Measurements from ENCODE around the gene LCK. TPM values are rescaled to one million over a fixed set of nuclear protein-coding genes. Genes with fewer than 3 reads are reported as not detected.

The LCK gene
- total RNA-seq, 1 experiment from 2014 or later = 51.0 TPM

- TF ChIP-seq, protein P1, sequence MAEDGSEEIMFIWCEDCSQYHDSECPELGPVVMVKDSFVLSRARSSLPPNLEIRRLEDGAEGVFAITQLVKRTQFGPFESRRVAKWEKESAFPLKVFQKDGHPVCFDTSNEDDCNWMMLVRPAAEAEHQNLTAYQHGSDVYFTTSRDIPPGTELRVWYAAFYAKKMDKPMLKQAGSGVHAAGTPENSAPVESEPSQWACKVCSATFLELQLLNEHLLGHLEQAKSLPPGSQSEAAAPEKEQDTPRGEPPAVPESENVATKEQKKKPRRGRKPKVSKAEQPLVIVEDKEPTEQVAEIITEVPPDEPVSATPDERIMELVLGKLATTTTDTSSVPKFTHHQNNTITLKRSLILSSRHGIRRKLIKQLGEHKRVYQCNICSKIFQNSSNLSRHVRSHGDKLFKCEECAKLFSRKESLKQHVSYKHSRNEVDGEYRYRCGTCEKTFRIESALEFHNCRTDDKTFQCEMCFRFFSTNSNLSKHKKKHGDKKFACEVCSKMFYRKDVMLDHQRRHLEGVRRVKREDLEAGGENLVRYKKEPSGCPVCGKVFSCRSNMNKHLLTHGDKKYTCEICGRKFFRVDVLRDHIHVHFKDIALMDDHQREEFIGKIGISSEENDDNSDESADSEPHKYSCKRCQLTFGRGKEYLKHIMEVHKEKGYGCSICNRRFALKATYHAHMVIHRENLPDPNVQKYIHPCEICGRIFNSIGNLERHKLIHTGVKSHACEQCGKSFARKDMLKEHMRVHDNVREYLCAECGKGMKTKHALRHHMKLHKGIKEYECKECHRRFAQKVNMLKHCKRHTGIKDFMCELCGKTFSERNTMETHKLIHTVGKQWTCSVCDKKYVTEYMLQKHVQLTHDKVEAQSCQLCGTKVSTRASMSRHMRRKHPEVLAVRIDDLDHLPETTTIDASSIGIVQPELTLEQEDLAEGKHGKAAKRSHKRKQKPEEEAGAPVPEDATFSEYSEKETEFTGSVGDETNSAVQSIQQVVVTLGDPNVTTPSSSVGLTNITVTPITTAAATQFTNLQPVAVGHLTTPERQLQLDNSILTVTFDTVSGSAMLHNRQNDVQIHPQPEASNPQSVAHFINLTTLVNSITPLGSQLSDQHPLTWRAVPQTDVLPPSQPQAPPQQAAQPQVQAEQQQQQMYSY (CRISPR knock-in tag; IDR thresholded peaks at IDR 0.05) = no peak
- TF ChIP-seq ERG (CRISPR knock-in tag; IDR thresholded peaks at IDR 0.05) = no peak
Measured at GRCh38 chr1:32241001-32241763, 9.9 kb upstream of the LCK start (continued).

- DNase-seq (ENCODE audit: low spot score) = peak; percentile 23
- peaks cover 23% of the 10 kb centered on the region for H3K4me1 Mint-ChIP-seq
- no peak for TF ChIP-seq FOXK1 (CRISPR knock-in tag; IDR thresholded peaks at IDR 0.05)
- no peak for TF ChIP-seq ZNF423 (CRISPR knock-in tag; IDR thresholded peaks at IDR 0.05)
- no peak for TF ChIP-seq MAX (CRISPR knock-in tag; IDR thresholded peaks at IDR 0.05)
- TF ChIP-seq ZNF121 (CRISPR knock-in tag; IDR thresholded peaks at IDR 0.05) = no peak
- no peak for TF ChIP-seq ZNF396 (CRISPR knock-in tag; IDR thresholded peaks at IDR 0.05; ENCODE audit: borderline replicate concordance)
- TF ChIP-seq, protein P2, sequence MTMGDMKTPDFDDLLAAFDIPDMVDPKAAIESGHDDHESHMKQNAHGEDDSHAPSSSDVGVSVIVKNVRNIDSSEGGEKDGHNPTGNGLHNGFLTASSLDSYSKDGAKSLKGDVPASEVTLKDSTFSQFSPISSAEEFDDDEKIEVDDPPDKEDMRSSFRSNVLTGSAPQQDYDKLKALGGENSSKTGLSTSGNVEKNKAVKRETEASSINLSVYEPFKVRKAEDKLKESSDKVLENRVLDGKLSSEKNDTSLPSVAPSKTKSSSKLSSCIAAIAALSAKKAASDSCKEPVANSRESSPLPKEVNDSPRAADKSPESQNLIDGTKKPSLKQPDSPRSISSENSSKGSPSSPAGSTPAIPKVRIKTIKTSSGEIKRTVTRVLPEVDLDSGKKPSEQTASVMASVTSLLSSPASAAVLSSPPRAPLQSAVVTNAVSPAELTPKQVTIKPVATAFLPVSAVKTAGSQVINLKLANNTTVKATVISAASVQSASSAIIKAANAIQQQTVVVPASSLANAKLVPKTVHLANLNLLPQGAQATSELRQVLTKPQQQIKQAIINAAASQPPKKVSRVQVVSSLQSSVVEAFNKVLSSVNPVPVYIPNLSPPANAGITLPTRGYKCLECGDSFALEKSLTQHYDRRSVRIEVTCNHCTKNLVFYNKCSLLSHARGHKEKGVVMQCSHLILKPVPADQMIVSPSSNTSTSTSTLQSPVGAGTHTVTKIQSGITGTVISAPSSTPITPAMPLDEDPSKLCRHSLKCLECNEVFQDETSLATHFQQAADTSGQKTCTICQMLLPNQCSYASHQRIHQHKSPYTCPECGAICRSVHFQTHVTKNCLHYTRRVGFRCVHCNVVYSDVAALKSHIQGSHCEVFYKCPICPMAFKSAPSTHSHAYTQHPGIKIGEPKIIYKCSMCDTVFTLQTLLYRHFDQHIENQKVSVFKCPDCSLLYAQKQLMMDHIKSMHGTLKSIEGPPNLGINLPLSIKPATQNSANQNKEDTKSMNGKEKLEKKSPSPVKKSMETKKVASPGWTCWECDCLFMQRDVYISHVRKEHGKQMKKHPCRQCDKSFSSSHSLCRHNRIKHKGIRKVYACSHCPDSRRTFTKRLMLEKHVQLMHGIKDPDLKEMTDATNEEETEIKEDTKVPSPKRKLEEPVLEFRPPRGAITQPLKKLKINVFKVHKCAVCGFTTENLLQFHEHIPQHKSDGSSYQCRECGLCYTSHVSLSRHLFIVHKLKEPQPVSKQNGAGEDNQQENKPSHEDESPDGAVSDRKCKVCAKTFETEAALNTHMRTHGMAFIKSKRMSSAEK (CRISPR knock-in tag; IDR thresholded peaks at IDR 0.05; ENCODE audit: borderline replicate concordance) = no peak
- TF ChIP-seq FOXP1 (CRISPR knock-in tag; IDR thresholded peaks at IDR 0.05; ENCODE audit: borderline replicate concordance) = no peak
- no peak for TF ChIP-seq ZBTB43 (CRISPR knock-in tag; IDR thresholded peaks at IDR 0.05)
- no peak for TF ChIP-seq JAZF1 (CRISPR knock-in tag; IDR thresholded peaks at IDR 0.05)
Measured at GRCh38 chr1:32242341-32242851, 8.7 kb upstream of the LCK start.

More at GRCh38 chr1:32242341-32242851, 8.7 kb upstream of the LCK start:
- H3K27me3 Mint-ChIP-seq (ENCODE audit: low read depth) = peaks cover 3% of the 10 kb centered on the region; the same call in 1 of the 2 replicates
- ChIA-PET POLR2A (interaction anchor here (0.6 kb wide), 1 partner anchor 142 kb away, joined by 3 read pairs; no protein-coding TSS in a partner anchor), CTCF (interaction anchor here (0.8 to 3.3 kb wide), 6 partner anchors 22 to 108 kb away, joined by 3 to 14 read pairs (median 4); no protein-coding TSS in a partner anchor)
- no peaks in the 10 kb centered on the region for H3K9me3 Mint-ChIP-seq
- ATAC-seq = no peak
- no peaks in the 10 kb centered on the region for H3K36me3 Mint-ChIP-seq
- H3K27ac Mint-ChIP-seq = peak overlapping the region; percentile 66; the same call in 1 of the 2 replicates
- peak overlapping the region; percentile 84 for H3K4me3 Mint-ChIP-seq
